SU-DHL-6 (cell line): ENCODE results near the gene WDR17.

Source experiments
- H2AFZ ChIP-seq: fragments of 200-600 bp; sonication (generic); 2 replicates; pipeline ENCODE4 v1.6.1; 2014; ENCODE audit warnings: low read depth, mild to moderate bottlenecking, moderate library complexity, mixed read lengths, antibody characterized with exemption, low read length; ENCODE audit not compliant: severe bottlenecking
- H3F3A ChIP-seq: fragments of 200-600 bp; shearing (Covaris generic); 2 replicates; pipeline ENCODE4 v1.6.0; 2016; ENCODE audit warnings: antibody characterized with exemption, mild to moderate bottlenecking; ENCODE audit not compliant: insufficient read depth
- H3K27ac ChIP-seq: fragments of 200-600 bp; sonication (generic); 2 replicates; pipeline ENCODE4 v1.5.1; 2016; ENCODE audit warnings: low read depth, mild to moderate bottlenecking, low read length, moderate library complexity, mixed read lengths
- H3K27me3 ChIP-seq: fragments of 200-600 bp; sonication (generic), shearing (Covaris generic); 2 replicates; pipeline ENCODE4 v1.6.0; 2014; ENCODE audit warnings: mild to moderate bottlenecking, low read length
- H3K36me3 ChIP-seq: fragments of 200-600 bp; sonication (generic); 2 replicates; pipeline ENCODE4 v1.6.1; 2014; ENCODE audit warnings: mild to moderate bottlenecking, low read length, mixed read lengths
- H3K4me2 ChIP-seq: fragments of 300-600, 200-600 bp; shearing (Covaris generic), sonication (generic); 2 replicates; pipeline ENCODE4 v1.6.0; 2014; ENCODE audit warnings: low read length, low read depth, mild to moderate bottlenecking; ENCODE audit not compliant: poor library complexity, severe bottlenecking
- H3K4me3 ChIP-seq: fragments of 200-600 bp; sonication (generic); 2 replicates; pipeline ENCODE4 v1.5.1; 2014; ENCODE audit warnings: antibody characterized with exemption, low read length, mild to moderate bottlenecking, mixed read lengths; ENCODE audit not compliant: insufficient read depth, poor library complexity, severe bottlenecking
- H3K79me2 ChIP-seq: fragments of 200-600 bp; sonication (generic); 2 replicates; pipeline ENCODE4 v1.6.1; 2014; ENCODE audit warnings: mild to moderate bottlenecking, low read length, moderate library complexity; ENCODE audit not compliant: insufficient read depth
- H3K9ac ChIP-seq: fragments of 200-600 bp; sonication (generic); 2 replicates; pipeline ENCODE4 v1.7.0; 2014; ENCODE audit warnings: mild to moderate bottlenecking, low read length
- H3K9me2 ChIP-seq: fragments of 200-600 bp; sonication (generic); replicated peaks from 2 replicates; pipeline ENCODE4 v1.6.1; 2014; ENCODE audit warnings: low read length; ENCODE audit not compliant: insufficient read depth
- H3K9me3 ChIP-seq: fragments of 200-600 bp; sonication (generic); 2 replicates; pipeline ENCODE4 v1.6.1; 2014; ENCODE audit warnings: low read length, mixed read lengths; ENCODE audit not compliant: insufficient read depth
- H4K20me1 ChIP-seq: fragments of 200-600 bp; sonication (generic); 2 replicates; pipeline ENCODE4 v1.6.1; 2014; ENCODE audit warnings: low read depth, mild to moderate bottlenecking, antibody characterized with exemption, low read length, moderate library complexity, mixed read lengths
- EZH2phosphoT487 ChIP-seq: fragments of 200-600 bp; sonication (generic), shearing (Covaris generic); conservative IDR thresholded peaks from 2 replicates; pipeline ENCODE4 v1.6.1; 2018; ENCODE audit warnings: mild to moderate bottlenecking, antibody characterized with exemption, low read length, moderate library complexity, mixed read lengths
- TF ChIP-seq, protein P1 (sequence below): fragments of 200-600 bp; sonication (generic); IDR thresholded peaks from one replicate; pipeline ENCODE4 v1.5.1; 2017; ENCODE audit warnings: antibody characterized with exemption, mild to moderate bottlenecking, low read length, moderate library complexity; ENCODE audit not compliant: insufficient read depth, poor library complexity, severe bottlenecking

The WDR17 gene

DNA sequence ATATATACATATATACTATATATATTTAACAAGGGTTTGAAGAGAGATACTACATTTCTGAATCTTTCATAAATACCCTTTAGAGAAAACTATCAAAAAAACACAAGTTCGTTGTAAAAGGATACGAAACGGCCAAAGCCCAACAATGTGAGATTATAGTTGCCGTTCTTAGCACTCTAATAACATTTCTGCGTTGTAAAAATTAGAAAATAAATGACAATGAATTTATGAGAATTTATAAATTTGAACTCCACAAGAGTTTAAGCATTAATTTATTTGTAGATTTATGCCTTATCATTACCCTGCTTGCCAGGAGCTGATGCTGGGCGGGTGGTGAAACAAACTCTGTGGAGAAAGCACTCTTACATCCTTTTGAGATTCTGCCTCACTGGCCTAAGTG is 1.1 kb downstream of the WDR17 start:
- Histone ChIP-seq H3F3A (peaks cover 10% of the 10 kb centered on the region; the same call in 1 of the 2 replicates), H3K36me3 (no peaks in the 10 kb centered on the region), H4K20me1 (no peaks in the 10 kb centered on the region), H3K4me3 (no peak overlapping the region), H3K9ac (no peak overlapping the region), H3K9me3 (no peaks in the 10 kb centered on the region), H3K27me3 (no peaks in the 10 kb centered on the region), H2AFZ (no peak overlapping the region), H3K4me2 (peak overlapping the region; percentile 76), H3K9me2 (no peaks in the 10 kb centered on the region), H3K27ac (no peak overlapping the region), H3K79me2 (no peaks in the 10 kb centered on the region)
- TF ChIP-seq, protein P1, sequence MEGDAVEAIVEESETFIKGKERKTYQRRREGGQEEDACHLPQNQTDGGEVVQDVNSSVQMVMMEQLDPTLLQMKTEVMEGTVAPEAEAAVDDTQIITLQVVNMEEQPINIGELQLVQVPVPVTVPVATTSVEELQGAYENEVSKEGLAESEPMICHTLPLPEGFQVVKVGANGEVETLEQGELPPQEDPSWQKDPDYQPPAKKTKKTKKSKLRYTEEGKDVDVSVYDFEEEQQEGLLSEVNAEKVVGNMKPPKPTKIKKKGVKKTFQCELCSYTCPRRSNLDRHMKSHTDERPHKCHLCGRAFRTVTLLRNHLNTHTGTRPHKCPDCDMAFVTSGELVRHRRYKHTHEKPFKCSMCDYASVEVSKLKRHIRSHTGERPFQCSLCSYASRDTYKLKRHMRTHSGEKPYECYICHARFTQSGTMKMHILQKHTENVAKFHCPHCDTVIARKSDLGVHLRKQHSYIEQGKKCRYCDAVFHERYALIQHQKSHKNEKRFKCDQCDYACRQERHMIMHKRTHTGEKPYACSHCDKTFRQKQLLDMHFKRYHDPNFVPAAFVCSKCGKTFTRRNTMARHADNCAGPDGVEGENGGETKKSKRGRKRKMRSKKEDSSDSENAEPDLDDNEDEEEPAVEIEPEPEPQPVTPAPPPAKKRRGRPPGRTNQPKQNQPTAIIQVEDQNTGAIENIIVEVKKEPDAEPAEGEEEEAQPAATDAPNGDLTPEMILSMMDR, result no peak
- TF ChIP-seq EZH2phosphoT487, result no peak

DNA sequence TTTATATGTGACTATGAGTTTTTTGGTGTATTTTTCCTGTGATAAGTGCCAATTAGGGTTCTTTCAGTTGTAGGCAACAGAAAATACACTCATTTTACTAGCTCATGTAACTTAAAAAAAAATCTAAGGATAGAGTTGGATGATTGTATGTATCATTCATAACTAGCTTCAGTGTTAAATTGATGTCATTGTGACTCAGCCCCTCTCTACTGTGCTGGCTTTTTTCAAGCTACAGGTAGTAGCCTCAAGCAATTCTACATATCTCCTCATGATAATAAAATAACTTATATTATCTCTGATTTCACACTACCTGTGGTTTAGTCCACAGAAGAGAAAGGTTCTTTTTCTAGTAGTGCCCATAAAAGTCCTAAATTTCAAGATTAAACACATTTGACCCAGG is 11.9 kb downstream of the WDR17 start:
- H3K79me2 ChIP-seq, result no peaks in the 10 kb centered on the region
- H3K27ac ChIP-seq, result no peak overlapping the region
- TF ChIP-seq EZH2phosphoT487, result no peak
- TF ChIP-seq, protein P1, result no peak
- no peaks in the 10 kb centered on the region for H3K27me3 ChIP-seq
- no peak overlapping the region for H3K4me3 ChIP-seq
- no peak overlapping the region for H2AFZ ChIP-seq
- H3F3A ChIP-seq, result no peaks in the 10 kb centered on the region
- H3K9me3 ChIP-seq, result no peaks in the 10 kb centered on the region
- H3K9me2 ChIP-seq, result no peaks in the 10 kb centered on the region
- no peak overlapping the region for H3K4me2 ChIP-seq
- H4K20me1 ChIP-seq, result no peaks in the 10 kb centered on the region
- H3K9ac ChIP-seq, result no peak overlapping the region
- H3K36me3 ChIP-seq, result no peaks in the 10 kb centered on the region

DNA sequence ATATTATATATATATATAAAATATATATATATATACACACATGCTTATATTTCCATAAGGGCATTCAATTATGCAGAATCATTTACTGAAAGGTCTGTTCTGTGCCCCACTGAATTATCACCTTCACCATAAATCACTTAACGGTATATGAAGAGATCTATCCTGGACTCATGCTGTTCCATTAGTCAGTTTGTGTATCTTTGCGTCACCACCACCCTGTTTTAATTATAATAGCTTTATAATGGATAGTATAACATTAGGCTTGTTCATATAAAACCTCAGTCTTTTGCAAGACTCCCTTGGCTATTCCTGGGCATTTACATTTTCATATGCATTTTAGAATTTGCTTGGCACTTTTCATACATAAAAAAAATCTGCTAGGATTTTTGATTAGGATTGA is 19.1 kb downstream of the WDR17 start:
- no peaks in the 10 kb centered on the region for H3K36me3 ChIP-seq
- no peaks in the 10 kb centered on the region; the same call in 1 of the 2 replicates for H4K20me1 ChIP-seq
- TF ChIP-seq, protein P1, result no peak
- TF ChIP-seq EZH2phosphoT487, result no peak
- H3K79me2 ChIP-seq, result no peaks in the 10 kb centered on the region
- no peak overlapping the region for H3K4me3 ChIP-seq
- H2AFZ ChIP-seq, result no peak overlapping the region
- H3K4me2 ChIP-seq, result no peak overlapping the region
- no peaks in the 10 kb centered on the region for H3K27me3 ChIP-seq
- no peaks in the 10 kb centered on the region for H3F3A ChIP-seq
- H3K27ac ChIP-seq, result no peak overlapping the region
- no peak overlapping the region for H3K9ac ChIP-seq
- no peaks in the 10 kb centered on the region for H3K9me2 ChIP-seq
- no peaks in the 10 kb centered on the region for H3K9me3 ChIP-seq
